Colonic mucosa (tissue), 4 donors: Measurements from ENCODE around the gene DISC1. TPM values are rescaled to one million over a fixed set of nuclear protein-coding genes. Genes with fewer than 3 reads are reported as not detected.
"Not testable (repeated sequence)": the region's sequence is repeated elsewhere in the genome, so short reads cannot be mapped to it uniquely, and the experiment has no call there.

Experiments used
- DNase-seq: peaks from one replicate; pipeline ENCODE4 v3.0.0-alpha.2; 2020
- H3K27ac ChIP-seq: fragments of 200-600 bp; one replicate; pipeline ENCODE4 v1.8.0; 2021
- H3K27me3 ChIP-seq: fragments of 200-600 bp; one replicate; pipeline ENCODE4 v1.8.0; 2021
- H3K36me3 ChIP-seq: fragments of 200-600 bp; one replicate; pipeline ENCODE4 v1.8.0; 2021
- H3K4me1 ChIP-seq: fragments of 200-600 bp; one replicate; pipeline ENCODE4 v1.8.0; 2021; ENCODE audit warnings: mild to moderate bottlenecking
- H3K4me3 ChIP-seq: fragments of 200-600 bp; one replicate; pipeline ENCODE4 v1.8.0; 2021
- H3K9ac ChIP-seq, 2 donors: one replicate each; pipeline ENCODE4 v1.7.0; 2013; ENCODE audit warnings: control low read depth in 2 of 2, low read depth in 2 of 2, low read length in 2 of 2
- H3K9me3 ChIP-seq: fragments of 200-600 bp; one replicate; pipeline ENCODE4 v1.8.0; 2021
- intact Hi-C: fragments of 100-400 bp; cut with DNase I; formaldehyde crosslinking; loops from one replicate; pipeline ENCODE4 v1.14.1; 2022
- total RNA-seq, 2 donors: library from RNA; stranded (reverse); fragmentation: NEBNext Ultra II Directional in 1 of 2; extraction: Animal tissue kit (Norgen Biotek cat#: 25700) in 1 of 2; gene quantifications; one replicate each; pipeline ENCODE4 v1.2.1, GENCODE V29; 2021
- TF ChIP-seq, protein P1 (sequence below): fragments of 200-600 bp; IDR thresholded peaks from one replicate; pipeline ENCODE4 v1.8.0; 2022; ENCODE audit warnings: antibody characterized with exemption, mild to moderate bottlenecking
- donor health status: healthy.
- donor health status: DM: no; HTN: no; CAD: no.
- donor health status: DM: no; HTN: no; CAD: no.

DISC1 gene
- total RNA-seq, 2 donors from 2014 or later: 3.4 to 5.3 TPM

- intact Hi-C loops: no loop called here
- no peaks in the 10 kb centered on the region for H3K36me3 ChIP-seq
- no peaks in the 10 kb centered on the region for H3K4me1 ChIP-seq
- TF ChIP-seq, protein P1, sequence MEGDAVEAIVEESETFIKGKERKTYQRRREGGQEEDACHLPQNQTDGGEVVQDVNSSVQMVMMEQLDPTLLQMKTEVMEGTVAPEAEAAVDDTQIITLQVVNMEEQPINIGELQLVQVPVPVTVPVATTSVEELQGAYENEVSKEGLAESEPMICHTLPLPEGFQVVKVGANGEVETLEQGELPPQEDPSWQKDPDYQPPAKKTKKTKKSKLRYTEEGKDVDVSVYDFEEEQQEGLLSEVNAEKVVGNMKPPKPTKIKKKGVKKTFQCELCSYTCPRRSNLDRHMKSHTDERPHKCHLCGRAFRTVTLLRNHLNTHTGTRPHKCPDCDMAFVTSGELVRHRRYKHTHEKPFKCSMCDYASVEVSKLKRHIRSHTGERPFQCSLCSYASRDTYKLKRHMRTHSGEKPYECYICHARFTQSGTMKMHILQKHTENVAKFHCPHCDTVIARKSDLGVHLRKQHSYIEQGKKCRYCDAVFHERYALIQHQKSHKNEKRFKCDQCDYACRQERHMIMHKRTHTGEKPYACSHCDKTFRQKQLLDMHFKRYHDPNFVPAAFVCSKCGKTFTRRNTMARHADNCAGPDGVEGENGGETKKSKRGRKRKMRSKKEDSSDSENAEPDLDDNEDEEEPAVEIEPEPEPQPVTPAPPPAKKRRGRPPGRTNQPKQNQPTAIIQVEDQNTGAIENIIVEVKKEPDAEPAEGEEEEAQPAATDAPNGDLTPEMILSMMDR: no peak
- no peaks in the 10 kb centered on the region for H3K27me3 ChIP-seq
- H3K9me3 ChIP-seq: no peaks in the 10 kb centered on the region
- H3K9ac ChIP-seq: no peak overlapping the region
- no peak overlapping the region for H3K27ac ChIP-seq
- H3K4me3 ChIP-seq: no peak overlapping the region
- DNase-seq: no peak
These were observed 12.1 kb downstream of the DISC1 start for GRCh38 chr1:231638647-231639046.

- Histone ChIP-seq H3K27me3 (no peaks in the 10 kb centered on the region), H3K4me1 (no peaks in the 10 kb centered on the region), H3K4me3 (no peak overlapping the region), H3K9ac (no peak overlapping the region), H3K36me3 (no peaks in the 10 kb centered on the region), H3K27ac (no peak overlapping the region), H3K9me3 (no peaks in the 10 kb centered on the region)
- no peak for DNase-seq
- intact Hi-C loops: no loop called here
- TF ChIP-seq, protein P1: no peak
These were observed 13.2 kb downstream of the DISC1 start for GRCh38 chr1:231639819-231640218.

- DNase-seq, intact Hi-C loops: not testable (repeated sequence)
These were observed 14.9 kb downstream of the DISC1 start for GRCh38 chr1:231641444-231641843.

GRCh38 chr1:231642061-231642460 lies 15.5 kb downstream of the DISC1 start:
- H3K4me1 ChIP-seq, H3K9me3 ChIP-seq, H3K27me3 ChIP-seq, H3K4me3 ChIP-seq, H3K36me3 ChIP-seq, intact Hi-C loops, H3K9ac ChIP-seq, DNase-seq, H3K27ac ChIP-seq: not testable (repeated sequence)

More at GRCh38 chr1:231641444-231641843, 14.9 kb downstream of the DISC1 start:
- not testable (repeated sequence) for H3K9ac ChIP-seq, H3K27me3 ChIP-seq, H3K9me3 ChIP-seq, H3K36me3 ChIP-seq, H3K4me1 ChIP-seq, H3K27ac ChIP-seq, H3K4me3 ChIP-seq

- intact Hi-C loops: no loop called here
- TF ChIP-seq, protein P1: no peak
- Histone ChIP-seq H3K27ac (no peak overlapping the region), H3K27me3 (no peaks in the 10 kb centered on the region), H3K9ac (no peak overlapping the region), H3K9me3 (no peaks in the 10 kb centered on the region), H3K4me1 (no peaks in the 10 kb centered on the region), H3K36me3 (no peaks in the 10 kb centered on the region), H3K4me3 (no peak overlapping the region)
- DNase-seq: no peak
These were observed 16.0 kb downstream of the DISC1 start for GRCh38 chr1:231642618-231643017.

- TF ChIP-seq, protein P1: no peak
- no peaks in the 10 kb centered on the region for H3K27me3 ChIP-seq
- no peaks in the 10 kb centered on the region for H3K36me3 ChIP-seq
- no peak overlapping the region for H3K27ac ChIP-seq
- DNase-seq: no peak
- H3K4me1 ChIP-seq: no peaks in the 10 kb centered on the region
- intact Hi-C loops: no loop called here
- no peaks in the 10 kb centered on the region for H3K9me3 ChIP-seq
- no peak overlapping the region for H3K4me3 ChIP-seq
- H3K9ac ChIP-seq: no peak overlapping the region
These were observed 16.7 kb downstream of the DISC1 start for GRCh38 chr1:231643071-231643934.
